Neural crest cell (in vitro differentiated cells): Measurements from ENCODE around the gene ALDH2. TPM values are rescaled to one million over a fixed set of nuclear protein-coding genes. Genes with fewer than 3 reads are reported as not detected.

ENCODE experiments used
- DNase-seq: peaks from one replicate; pipeline ENCODE4 v3.0.0; 2021; ENCODE audit warnings: low read depth, mixed read lengths, low spot score
- H3K27ac Mint-ChIP-seq: one replicate; pipeline ENCODE4 v1.8.0; 2021; ENCODE audit warnings: mild to moderate bottlenecking, mixed read lengths; ENCODE audit not compliant: unreplicated experiment
- H3K27me3 Mint-ChIP-seq: 2 replicates; pipeline ENCODE4 v1.8.0; 2021; ENCODE audit warnings: low read depth, mild to moderate bottlenecking, mixed read lengths
- H3K36me3 Mint-ChIP-seq: 2 replicates; pipeline ENCODE4 v1.8.0; 2021; ENCODE audit warnings: low read depth, mild to moderate bottlenecking, mixed read lengths
- H3K4me1 Mint-ChIP-seq: 2 replicates; pipeline ENCODE4 v1.8.0; 2021; ENCODE audit warnings: mixed read lengths
- H3K4me3 Mint-ChIP-seq: one replicate; pipeline ENCODE4 v1.8.0; 2021; ENCODE audit warnings: mild to moderate bottlenecking, mixed read lengths
- H3K9me3 Mint-ChIP-seq: 2 replicates; pipeline ENCODE4 v1.8.0; 2021; ENCODE audit warnings: mixed read lengths
- total RNA-seq: library from RNA; stranded (reverse); gene quantifications from 2 replicates; pipeline ENCODE4 v1.2.1, GENCODE V29; 2021
- TF ChIP-seq, protein P1 (sequence below): fragments of 200-600 bp; sonication (generic); conservative IDR thresholded peaks from 2 replicates; pipeline ENCODE4 v1.5.0; 2021; ENCODE audit warnings: antibody characterized with exemption, mild to moderate bottlenecking

Gene ALDH2
- total RNA-seq, 1 donor from 2014 or later, result 65.9 TPM

DNA sequence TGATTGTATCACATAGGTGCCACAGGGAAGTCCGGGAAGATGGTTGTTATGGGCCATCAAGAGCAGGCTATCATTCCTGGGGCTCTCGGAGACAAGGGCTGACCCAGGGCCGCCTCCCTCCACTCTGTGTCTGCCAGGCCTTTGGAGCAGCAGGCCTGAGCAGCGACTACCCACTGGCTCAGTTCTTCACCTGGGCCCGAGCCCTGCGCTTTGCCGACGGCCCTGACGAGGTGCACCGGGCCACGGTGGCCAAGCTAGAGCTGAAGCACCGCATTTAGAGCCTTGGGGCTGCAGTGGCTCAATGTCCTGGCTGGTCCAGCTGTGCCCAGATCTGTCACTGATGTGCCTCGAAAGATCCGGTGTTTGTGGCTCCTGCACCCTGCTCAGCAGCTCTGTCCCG is 10.5 kb upstream of the ALDH2 start:
- Mint-ChIP-seq H3K4me1 (peaks cover 6% of the 10 kb centered on the region), H3K27me3 (peaks cover 10% of the 10 kb centered on the region), H3K36me3 (peaks cover 2% of the 10 kb centered on the region), H3K4me3 (no peak overlapping the region), H3K9me3 (no peaks in the 10 kb centered on the region), H3K27ac (no peak overlapping the region)
- TF ChIP-seq, protein P1, sequence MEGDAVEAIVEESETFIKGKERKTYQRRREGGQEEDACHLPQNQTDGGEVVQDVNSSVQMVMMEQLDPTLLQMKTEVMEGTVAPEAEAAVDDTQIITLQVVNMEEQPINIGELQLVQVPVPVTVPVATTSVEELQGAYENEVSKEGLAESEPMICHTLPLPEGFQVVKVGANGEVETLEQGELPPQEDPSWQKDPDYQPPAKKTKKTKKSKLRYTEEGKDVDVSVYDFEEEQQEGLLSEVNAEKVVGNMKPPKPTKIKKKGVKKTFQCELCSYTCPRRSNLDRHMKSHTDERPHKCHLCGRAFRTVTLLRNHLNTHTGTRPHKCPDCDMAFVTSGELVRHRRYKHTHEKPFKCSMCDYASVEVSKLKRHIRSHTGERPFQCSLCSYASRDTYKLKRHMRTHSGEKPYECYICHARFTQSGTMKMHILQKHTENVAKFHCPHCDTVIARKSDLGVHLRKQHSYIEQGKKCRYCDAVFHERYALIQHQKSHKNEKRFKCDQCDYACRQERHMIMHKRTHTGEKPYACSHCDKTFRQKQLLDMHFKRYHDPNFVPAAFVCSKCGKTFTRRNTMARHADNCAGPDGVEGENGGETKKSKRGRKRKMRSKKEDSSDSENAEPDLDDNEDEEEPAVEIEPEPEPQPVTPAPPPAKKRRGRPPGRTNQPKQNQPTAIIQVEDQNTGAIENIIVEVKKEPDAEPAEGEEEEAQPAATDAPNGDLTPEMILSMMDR, result no peak
- no peak for DNase-seq

DNA sequence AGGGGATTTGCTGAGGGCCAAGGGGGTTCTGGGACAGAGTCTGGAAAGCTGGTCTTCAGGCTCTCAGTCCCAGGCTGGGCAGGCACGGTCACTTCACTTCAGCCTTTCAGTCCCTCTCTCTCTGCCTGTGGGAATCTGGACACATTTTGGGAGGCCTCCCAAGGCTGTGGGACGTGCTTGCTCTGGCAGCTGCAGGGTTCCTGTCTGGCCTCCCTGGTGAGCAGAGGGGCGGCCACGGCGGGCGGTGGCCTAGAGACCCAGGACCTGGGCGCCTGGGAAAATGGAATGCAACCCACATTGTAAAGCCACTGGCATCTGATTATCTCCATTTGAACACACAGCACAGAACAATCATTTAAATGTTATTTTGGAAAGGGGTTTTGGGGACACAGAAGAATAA is 10.1 kb upstream of the ALDH2 start:
- Mint-ChIP-seq H3K36me3 (peaks cover 2% of the 10 kb centered on the region), H3K4me1 (peaks cover 10% of the 10 kb centered on the region), H3K27ac (no peak overlapping the region), H3K9me3 (no peaks in the 10 kb centered on the region), H3K27me3 (peaks cover 12% of the 10 kb centered on the region), H3K4me3 (no peak overlapping the region)
- DNase-seq, result no peak
- TF ChIP-seq, protein P1, result no peak

DNA sequence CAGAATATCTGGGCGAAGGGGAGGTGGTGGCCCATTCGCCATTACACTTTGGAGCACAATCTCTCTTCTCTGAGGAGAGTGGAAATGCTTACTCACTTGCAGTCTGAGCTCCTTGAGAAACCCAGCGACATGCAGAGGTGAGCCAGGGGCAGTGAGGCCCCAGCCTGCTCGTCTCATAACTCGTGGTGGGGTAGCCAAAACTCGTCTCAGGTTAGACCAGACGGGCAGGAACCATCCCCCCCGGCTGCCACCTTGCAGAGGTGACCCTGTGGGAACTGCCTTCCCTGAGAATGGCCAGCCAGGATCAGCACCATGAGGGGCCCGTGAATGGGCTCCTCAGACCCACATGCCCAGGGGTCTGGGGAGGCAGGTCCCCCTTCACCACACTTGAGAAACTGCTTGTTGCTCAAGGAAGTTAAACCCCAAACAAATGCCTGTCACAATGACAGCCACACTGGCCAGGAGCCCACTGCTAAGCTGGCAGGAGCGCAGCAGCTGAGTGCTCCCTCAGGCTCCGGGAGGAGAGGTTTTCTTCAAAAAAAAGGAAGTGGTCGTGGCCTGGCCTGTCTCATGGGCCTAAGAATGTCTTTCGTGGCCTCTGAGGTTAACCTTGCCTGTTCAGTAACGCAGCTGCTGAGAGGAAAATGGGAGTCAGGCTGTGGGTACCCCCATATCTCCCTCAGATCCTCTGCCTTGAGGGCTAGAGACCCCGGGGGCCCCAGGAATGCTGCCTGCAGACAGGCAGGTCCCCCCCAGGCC is 9.2 kb upstream of the ALDH2 start:
- Mint-ChIP-seq H3K36me3 (peaks cover 2% of the 10 kb centered on the region), H3K27me3 (peaks cover 15% of the 10 kb centered on the region), H3K4me3 (no peak overlapping the region), H3K9me3 (no peaks in the 10 kb centered on the region), H3K27ac (no peak overlapping the region), H3K4me1 (peaks cover 18% of the 10 kb centered on the region)
- TF ChIP-seq, protein P1, result no peak
- no peak for DNase-seq

GRCh38 chr12:111758120-111758561 is 8.6 kb upstream of the ALDH2 start:
- Mint-ChIP-seq H3K9me3 (no peaks in the 10 kb centered on the region), H3K27me3 (peaks cover 21% of the 10 kb centered on the region), H3K27ac (no peak overlapping the region), H3K36me3 (peaks cover 2% of the 10 kb centered on the region), H3K4me1 (peaks cover 23% of the 10 kb centered on the region), H3K4me3 (no peak overlapping the region)
- TF ChIP-seq, protein P1, result no peak
- no peak for DNase-seq

DNA sequence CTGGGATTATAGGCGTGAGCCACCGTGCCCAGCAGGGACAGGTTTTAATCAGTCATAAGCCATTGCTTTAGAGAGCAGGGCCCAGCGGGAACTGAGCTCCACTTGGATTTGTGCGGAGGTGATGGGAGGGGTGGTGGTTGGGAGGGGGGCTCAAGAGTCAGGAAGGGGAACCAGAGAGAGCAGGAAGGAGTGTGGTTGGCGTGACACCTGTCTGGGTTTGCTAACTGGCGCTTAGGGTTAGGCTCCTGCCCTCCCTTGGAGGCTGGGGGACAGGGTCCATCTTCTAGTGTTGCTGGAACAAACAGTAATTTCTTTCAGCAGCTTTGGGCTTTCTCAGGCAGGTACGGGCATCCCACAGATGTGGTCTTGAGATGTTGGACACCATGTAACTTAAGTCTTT is 7.5 kb upstream of the ALDH2 start:
- peaks cover 2% of the 10 kb centered on the region for H3K36me3 Mint-ChIP-seq
- H3K27ac Mint-ChIP-seq, result no peak overlapping the region
- no peaks in the 10 kb centered on the region for H3K9me3 Mint-ChIP-seq
- peaks cover 25% of the 10 kb centered on the region for H3K4me1 Mint-ChIP-seq
- no peak overlapping the region for H3K4me3 Mint-ChIP-seq
- TF ChIP-seq, protein P1, result no peak
- DNase-seq, result no peak
- peaks cover 32% of the 10 kb centered on the region for H3K27me3 Mint-ChIP-seq
